BE2C (cell line): ENCODE data around the gene TMEM181.

Experiments
- DNase-seq: peaks from one replicate; pipeline ENCODE4 v3.0.0-alpha.2; 2020
- H3K27me3 ChIP-seq: fragments of 250-450 bp; sonication (Bioruptor Pico); 2 replicates; pipeline ENCODE4 v1.5.1; 2020; ENCODE audit warnings: mild to moderate bottlenecking
- H3K36me3 ChIP-seq: fragments of 250-450 bp; sonication (Bioruptor Pico); 2 replicates; pipeline ENCODE4 v1.5.1; 2020; ENCODE audit warnings: mild to moderate bottlenecking
- H3K4me1 ChIP-seq: fragments of 250-450 bp; sonication (Bioruptor Pico); 2 replicates; pipeline ENCODE4 v1.5.1; 2020
- H3K4me3 ChIP-seq: 2 replicates; pipeline ENCODE4 v1.5.1; 2011; ENCODE audit warnings: low read depth, low read length
- H3K9me3 ChIP-seq: fragments of 250-450 bp; sonication (Bioruptor Pico); 2 replicates; pipeline ENCODE4 v1.5.1; 2020
- TF ChIP-seq, protein P1 (sequence below): IDR thresholded peaks from 2 replicates; pipeline ENCODE4 v1.5.1; 2012; ENCODE audit warnings: mild to moderate bottlenecking, low read depth, low read length

TMEM181 gene

DNA sequence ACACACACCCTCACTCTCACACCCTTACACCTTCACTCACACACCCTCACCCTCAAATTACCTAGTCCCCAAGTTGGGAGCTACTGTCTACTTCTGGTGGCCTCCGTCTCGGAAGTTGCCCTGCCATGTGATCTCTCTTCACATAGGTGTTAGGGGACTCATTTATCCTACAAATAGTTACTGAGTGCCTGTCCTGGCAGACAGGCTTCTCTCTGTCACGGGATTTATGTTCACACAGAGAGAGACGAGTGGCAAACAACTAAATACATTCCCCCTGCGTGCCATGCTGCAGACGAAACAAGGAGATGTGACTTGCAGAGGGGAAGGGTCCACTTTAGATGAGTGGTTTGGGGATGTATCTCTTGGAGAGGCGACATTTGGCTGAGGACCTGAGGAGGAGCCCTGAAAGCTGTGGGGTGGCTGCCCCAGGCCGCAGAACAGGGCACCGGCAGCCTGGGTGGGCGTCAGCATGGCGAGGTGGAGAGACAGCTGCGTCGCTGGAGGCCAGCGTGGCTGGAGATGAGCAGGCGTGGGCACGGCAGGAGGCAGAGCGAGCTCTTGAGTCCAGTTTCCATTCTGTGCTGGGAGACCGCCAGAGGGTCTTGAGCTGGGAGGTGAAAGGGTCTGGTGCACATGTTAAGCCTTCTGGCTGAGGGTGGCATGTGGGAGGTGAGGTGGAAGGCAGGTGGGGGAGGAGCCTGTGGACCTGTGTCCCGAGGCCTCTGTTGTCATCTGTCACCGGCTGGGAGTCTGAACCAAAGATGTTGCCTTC is 67.5 kb downstream of the TMEM181 start:
- DNase-seq, result no peak
- H3K9me3 ChIP-seq, result no peaks in the 10 kb centered on the region
- no peak overlapping the region for H3K4me3 ChIP-seq
- H3K4me1 ChIP-seq, result no peaks in the 10 kb centered on the region
- H3K36me3 ChIP-seq, result peaks cover 50% of the 10 kb centered on the region
- no peaks in the 10 kb centered on the region for H3K27me3 ChIP-seq
- TF ChIP-seq, protein P1, sequence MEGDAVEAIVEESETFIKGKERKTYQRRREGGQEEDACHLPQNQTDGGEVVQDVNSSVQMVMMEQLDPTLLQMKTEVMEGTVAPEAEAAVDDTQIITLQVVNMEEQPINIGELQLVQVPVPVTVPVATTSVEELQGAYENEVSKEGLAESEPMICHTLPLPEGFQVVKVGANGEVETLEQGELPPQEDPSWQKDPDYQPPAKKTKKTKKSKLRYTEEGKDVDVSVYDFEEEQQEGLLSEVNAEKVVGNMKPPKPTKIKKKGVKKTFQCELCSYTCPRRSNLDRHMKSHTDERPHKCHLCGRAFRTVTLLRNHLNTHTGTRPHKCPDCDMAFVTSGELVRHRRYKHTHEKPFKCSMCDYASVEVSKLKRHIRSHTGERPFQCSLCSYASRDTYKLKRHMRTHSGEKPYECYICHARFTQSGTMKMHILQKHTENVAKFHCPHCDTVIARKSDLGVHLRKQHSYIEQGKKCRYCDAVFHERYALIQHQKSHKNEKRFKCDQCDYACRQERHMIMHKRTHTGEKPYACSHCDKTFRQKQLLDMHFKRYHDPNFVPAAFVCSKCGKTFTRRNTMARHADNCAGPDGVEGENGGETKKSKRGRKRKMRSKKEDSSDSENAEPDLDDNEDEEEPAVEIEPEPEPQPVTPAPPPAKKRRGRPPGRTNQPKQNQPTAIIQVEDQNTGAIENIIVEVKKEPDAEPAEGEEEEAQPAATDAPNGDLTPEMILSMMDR, result no peak

DNA sequence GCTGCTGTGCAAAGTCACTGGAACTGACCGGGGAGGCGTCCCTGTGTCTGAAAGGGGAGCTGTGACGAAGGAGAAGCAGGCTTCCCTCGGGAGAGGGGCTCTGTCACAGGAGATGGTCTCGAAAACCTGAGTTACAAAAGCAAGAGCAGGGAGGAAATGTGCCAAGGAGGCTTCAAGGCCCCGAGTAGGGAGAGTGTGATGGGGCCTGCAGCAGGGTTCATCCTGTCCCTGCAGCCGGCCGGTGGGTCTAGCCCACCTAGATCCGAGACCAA is 68.0 kb downstream of the TMEM181 start:
- DNase-seq, result no peak
- H3K27me3 ChIP-seq, result no peaks in the 10 kb centered on the region
- no peak overlapping the region for H3K4me3 ChIP-seq
- no peaks in the 10 kb centered on the region for H3K9me3 ChIP-seq
- H3K36me3 ChIP-seq, result peaks cover 54% of the 10 kb centered on the region
- TF ChIP-seq, protein P1, result no peak
- no peaks in the 10 kb centered on the region for H3K4me1 ChIP-seq

DNA sequence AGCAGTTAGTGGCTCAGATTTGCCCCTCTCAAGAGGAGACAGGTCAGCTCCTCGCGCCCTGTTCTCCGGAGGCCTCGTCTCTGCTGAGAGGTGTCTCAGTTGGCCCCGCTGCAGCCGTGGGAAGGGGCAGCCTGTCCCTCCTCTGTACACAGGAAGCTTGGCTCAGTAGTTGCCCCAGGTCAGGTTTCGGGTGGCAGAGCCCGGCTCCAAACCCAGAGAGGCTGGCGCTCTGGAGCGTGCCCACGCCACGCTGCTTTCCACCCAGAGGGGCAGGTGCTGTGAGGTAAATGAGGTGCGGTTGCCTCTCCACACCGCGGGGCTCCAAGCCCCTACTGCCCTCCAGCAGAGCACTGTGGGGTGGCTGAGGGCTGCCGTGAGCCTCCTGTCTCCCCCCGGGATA is 68.7 kb downstream of the TMEM181 start:
- Histone ChIP-seq H3K27me3 (no peaks in the 10 kb centered on the region), H3K4me1 (no peaks in the 10 kb centered on the region), H3K4me3 (no peak overlapping the region), H3K9me3 (no peaks in the 10 kb centered on the region), H3K36me3 (peaks cover 52% of the 10 kb centered on the region)
- no peak for DNase-seq
- TF ChIP-seq, protein P1, result no peak

DNA sequence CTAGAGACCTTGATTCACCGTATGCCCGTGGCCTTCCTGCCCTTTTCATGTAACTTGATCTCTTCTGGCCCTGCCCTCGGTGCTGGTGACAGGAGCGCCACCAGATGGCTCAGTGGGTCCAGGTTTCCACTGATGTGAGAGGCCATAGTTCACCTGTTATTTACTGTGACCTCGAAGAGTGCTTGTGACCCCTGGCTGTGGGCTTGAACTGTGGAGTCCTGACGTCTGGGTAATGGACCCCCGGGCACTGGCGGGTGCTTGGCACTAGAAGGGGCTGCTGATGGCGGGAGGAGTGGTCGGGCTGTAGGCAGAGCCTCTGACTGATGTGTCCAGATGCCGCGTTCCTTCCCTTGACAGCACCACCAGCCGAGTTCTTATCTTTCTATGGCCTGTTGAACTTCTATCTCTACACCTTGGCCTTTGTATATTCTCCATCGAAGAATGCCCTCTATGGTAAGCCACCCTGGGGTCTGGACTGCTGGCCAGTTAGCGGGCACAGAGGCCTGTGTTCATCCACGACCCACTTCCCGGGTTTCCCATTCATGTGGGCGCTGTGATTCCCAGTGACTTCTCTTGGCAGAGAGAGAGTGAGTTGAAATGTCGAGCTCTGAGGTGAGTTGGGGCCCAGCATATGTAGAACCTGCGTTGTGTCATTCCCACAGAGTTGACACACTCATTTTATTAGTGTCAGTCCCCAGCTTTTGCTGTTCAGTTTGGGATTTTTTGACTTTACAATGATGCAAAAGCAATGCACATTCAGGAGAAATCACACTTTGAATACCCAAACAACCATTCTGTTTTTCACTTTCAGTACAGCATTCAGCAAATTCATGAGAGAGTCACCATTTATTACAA is 69.7 kb downstream of the TMEM181 start:
- H3K9me3 ChIP-seq, result no peaks in the 10 kb centered on the region
- no peak overlapping the region for H3K4me3 ChIP-seq
- peaks cover 5% of the 10 kb centered on the region; the same call in 1 of the 2 replicates for H3K4me1 ChIP-seq
- no peak for DNase-seq
- no peaks in the 10 kb centered on the region for H3K27me3 ChIP-seq
- TF ChIP-seq, protein P1, result peak; percentile 13
- H3K36me3 ChIP-seq, result peaks cover 48% of the 10 kb centered on the region

DNA sequence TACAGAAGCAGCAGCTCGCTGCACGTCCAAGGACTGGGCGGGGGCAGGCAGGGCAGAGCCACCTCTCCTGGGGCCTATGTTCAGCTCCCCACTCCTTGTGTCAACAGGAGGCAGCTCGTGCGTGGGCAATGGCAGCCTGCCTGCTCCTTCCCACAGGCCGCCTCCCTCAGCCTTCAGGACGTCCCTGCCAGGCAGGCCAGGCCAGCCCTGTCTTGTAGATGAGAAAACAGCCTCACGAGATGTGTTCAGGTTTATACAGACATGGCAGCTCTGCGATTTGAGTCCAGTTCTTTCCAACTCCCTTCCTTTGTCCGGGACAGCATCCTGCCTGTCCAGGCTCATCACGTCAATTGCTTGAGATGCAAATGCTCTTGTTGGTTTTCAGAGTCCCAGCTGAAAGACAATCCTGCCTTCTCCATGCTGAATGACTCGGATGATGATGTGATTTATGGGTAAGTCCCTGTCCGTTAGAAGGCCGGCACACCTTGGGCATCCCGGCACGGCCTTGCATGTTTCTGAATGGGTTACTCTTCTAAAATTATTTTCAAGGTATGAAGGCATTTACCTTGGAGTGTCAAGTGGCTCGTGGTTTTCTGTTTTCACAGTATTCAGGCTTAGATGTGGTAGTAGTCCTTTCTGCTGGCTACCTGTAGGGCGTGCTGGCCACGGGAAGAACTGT is 71.2 kb downstream of the TMEM181 start:
- H3K36me3 ChIP-seq, result peaks cover 45% of the 10 kb centered on the region
- DNase-seq, result no peak
- H3K9me3 ChIP-seq, result no peaks in the 10 kb centered on the region
- no peak overlapping the region for H3K4me3 ChIP-seq
- H3K27me3 ChIP-seq, result no peaks in the 10 kb centered on the region
- TF ChIP-seq, protein P1, result no peak
- H3K4me1 ChIP-seq, result peaks cover 13% of the 10 kb centered on the region
